Rectal smooth muscle tissue (tissue), 1 donor: ENCODE data around the gene CARD6.

Experiments used
- H3K27ac ChIP-seq: one replicate; pipeline ENCODE4 v1.7.0; 2013; ENCODE audit warnings: low read depth, low read length, inconsistent platforms
- H3K27me3 ChIP-seq: one replicate; pipeline ENCODE4 v1.7.0; 2013; ENCODE audit warnings: low read length; ENCODE audit not compliant: control insufficient read depth, insufficient read depth
- H3K36me3 ChIP-seq: one replicate; pipeline ENCODE4 v1.7.0; 2013; ENCODE audit warnings: low read length; ENCODE audit not compliant: control insufficient read depth, insufficient read depth
- H3K4me1 ChIP-seq: one replicate; pipeline ENCODE4 v1.7.0; 2013; ENCODE audit warnings: low read length; ENCODE audit not compliant: control insufficient read depth, insufficient read depth
- H3K4me3 ChIP-seq: one replicate; pipeline ENCODE4 v1.7.0; 2013; ENCODE audit warnings: low read length
- H3K9ac ChIP-seq: one replicate; pipeline ENCODE4 v1.7.0; 2013; ENCODE audit warnings: low read length

Gene CARD6

DNA sequence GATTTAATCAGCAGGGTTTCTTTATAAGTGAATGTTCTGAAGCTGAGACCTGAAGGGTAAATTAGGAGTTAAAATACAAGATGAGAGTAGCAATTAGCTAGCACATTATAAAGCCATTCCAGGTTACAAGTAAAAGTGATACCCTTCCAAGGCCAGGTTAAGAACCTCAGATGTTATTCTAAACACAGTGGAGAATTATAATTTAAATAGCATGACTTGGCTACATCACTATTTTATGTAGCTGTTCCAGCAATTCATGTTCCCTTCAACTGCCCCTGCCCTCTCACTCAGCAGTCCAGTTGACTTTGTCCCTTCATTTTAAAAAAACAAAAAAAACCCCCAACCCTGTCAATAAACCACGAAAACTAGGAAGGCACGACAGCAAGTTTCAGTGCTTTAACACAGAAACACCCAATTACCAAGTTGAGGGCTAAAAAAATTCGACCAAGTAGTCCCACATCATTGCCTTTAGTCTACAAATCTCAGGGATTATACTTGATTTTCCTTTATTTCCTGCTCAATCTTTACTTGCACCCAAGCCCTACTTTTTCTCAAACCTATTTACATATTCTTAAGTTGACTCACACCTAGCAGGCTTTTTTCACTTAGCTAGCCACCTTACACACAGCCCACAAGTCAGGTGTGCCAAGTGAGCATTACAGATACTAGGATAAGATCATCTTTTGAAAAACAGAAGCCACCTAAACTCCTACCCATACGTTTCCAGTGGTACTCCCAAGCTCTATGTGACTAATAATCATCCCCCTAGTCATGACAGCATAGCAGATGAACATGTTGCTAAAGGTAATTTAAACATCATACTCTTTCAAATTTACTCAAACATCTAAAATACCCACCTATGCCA lies 9.6 kb upstream of the CARD6 start:
- Histone ChIP-seq H3K4me1 (peaks cover 6% of the 10 kb centered on the region), H3K4me3 (no peak overlapping the region), H3K36me3 (peaks cover 36% of the 10 kb centered on the region), H3K27ac (no peak overlapping the region), H3K9ac (no peak overlapping the region), H3K27me3 (no peaks in the 10 kb centered on the region)

DNA sequence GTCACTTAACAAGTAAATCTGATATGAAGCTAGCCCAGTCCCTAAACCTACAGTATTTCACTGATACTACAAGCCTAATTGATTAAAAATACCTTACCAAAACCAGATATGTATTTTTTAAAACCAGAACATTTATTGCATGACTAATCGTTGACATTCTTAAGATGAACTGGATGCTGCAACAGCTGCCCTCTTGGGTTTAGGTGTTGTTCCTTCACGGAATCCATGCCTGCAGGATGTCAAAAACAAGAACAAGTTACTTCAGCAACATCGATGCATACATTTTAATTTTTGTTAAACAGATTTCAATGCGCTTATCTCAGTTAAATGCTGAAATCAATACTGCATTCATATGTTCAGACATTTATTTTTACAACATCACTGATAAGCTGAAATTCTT lies 8.8 kb upstream of the CARD6 start:
- H3K9ac ChIP-seq = no peak overlapping the region
- H3K27me3 ChIP-seq = no peaks in the 10 kb centered on the region
- peaks cover 30% of the 10 kb centered on the region for H3K36me3 ChIP-seq
- H3K4me3 ChIP-seq = no peak overlapping the region
- no peak overlapping the region for H3K27ac ChIP-seq
- H3K4me1 ChIP-seq = peaks cover 6% of the 10 kb centered on the region

DNA sequence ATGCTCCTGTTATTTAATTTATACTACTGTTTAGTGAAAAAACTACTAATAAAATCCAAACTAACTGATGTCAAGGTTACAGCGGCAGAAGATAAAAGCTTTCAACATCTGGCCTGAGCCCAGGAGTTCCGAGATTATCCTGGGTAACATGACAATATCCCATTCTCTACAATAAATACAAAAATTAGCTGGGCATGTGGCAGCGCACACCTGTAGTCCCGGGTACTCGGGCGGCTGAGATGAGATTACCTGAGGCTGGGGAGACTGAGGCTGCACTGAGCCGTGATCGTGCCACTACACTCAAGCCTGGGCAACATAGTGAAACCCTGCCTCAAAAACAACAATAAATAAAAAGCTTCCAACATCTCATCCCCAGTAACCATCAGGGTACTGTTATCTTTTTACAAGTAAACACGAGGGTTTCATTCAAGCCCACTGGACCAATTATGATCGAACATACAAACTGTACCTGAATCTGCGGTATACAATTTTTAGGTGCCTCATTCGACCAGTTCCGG lies 7.4 kb upstream of the CARD6 start:
- H3K27ac ChIP-seq = peak overlapping the region; percentile 97
- peaks cover 6% of the 10 kb centered on the region for H3K4me1 ChIP-seq
- peak overlapping the region; percentile 95 for H3K9ac ChIP-seq
- H3K27me3 ChIP-seq = no peaks in the 10 kb centered on the region
- H3K4me3 ChIP-seq = peak overlapping the region; percentile 74
- H3K36me3 ChIP-seq = peaks cover 24% of the 10 kb centered on the region

DNA sequence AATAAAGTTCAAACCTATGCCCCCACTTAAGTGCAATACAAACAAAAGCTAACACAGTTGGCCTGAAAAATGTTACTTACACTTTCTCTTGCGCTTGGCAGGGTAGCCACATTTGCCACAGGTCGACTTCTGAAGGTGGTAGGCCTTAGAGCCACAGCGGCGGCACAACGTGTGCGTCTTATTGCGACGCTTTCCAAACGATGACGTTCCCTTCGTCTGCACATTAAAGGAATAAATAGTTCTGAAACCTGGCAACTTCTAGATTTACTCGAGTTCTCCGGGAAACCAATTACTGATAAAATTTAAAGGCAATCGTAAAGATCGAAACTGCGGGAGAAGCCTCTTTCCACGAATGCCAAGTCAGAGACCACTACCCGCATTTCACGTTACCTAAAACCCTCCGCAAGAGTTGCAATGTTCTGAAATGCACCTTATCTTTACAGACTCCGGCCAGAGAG lies 6.7 kb upstream of the CARD6 start:
- Histone ChIP-seq H3K9ac (peak overlapping the region; percentile 95), H3K4me1 (peaks cover 6% of the 10 kb centered on the region), H3K27me3 (no peaks in the 10 kb centered on the region), H3K36me3 (peaks cover 18% of the 10 kb centered on the region), H3K27ac (peak overlapping the region; percentile 97), H3K4me3 (peak overlapping the region; percentile 74)

DNA sequence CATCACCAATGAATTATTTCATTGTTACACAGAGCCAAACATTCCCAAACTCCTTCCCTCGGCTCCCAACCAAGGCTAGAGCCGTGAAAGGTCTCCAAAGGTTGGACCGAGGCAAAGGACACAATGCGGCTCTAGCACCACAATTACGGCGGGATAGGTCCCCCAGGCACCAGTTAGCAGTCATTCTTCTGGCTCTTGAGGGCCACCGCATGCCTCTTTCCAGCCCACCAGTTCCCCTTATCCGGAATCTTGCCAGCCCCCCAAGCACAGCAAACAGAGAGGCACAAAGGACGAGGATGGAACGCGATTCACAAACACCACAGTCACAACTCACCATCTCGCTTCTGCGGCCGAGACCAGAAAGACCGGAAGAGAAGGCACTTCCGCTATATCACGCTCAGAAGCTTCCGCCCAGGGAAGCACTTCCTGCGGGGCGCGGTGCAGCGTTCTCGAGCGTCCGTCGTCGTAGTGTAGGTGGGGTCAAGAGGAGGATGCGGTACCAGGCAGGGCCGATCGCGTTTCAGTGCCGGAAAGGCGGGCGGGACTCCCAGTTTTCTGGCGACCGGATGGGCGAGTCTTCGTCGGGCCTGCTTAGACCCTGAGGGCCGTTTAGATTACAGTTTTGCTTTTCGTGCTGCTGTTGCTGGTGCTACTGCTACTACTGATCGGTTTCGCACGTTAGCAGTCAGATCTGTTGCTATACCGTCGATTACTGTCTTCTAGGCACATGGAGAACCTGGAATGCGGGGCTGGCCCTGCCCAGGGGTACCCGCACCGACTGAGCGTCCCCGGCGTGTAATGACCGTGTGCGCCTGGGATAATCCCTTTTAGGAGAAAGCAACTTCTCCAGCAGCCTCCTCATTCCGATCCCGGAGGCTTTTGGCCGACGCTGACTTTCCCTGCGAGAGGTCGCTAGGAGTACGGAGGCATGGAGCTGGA lies 6.0 kb upstream of the CARD6 start, which contains the start of gene RPL37:
Gene RPL37, minus strand, starts transcription at position 374 of the 939 bp plus-strand sequence. Its CDS starts 37 bp downstream, at position 337.
- H3K4me1 ChIP-seq = peaks cover 6% of the 10 kb centered on the region
- H3K9ac ChIP-seq = peak within 1 kb of the TSS; percentile 95
- H3K27ac ChIP-seq = peak within 1 kb of the TSS; percentile 97
- no peaks in the 10 kb centered on the region for H3K27me3 ChIP-seq
- H3K4me3 ChIP-seq = peak within 1 kb of the TSS; percentile 74
- H3K36me3 ChIP-seq = peaks cover 14% of the 10 kb centered on the region

DNA sequence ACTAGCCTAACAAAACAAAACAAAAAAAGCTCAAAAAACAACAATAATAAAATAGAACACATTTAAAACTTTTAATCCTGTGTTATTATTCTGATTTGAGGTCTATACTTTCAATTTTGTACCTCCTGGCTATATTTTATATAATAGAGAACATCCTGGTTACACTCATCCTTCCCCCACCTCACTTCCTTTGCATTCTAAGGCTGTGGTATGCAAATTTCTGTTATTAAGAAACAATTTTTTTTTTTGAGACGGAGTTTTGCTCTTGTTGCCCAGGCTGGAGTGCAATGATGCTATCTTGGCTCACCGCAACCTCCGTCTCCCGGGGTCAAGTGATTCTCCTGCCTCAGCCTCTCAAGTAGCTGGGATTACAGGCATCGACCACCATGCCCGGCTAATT lies 3.1 kb upstream of the CARD6 start:
- H3K36me3 ChIP-seq = no peaks in the 10 kb centered on the region
- no peak overlapping the region for H3K9ac ChIP-seq
- H3K4me1 ChIP-seq = peaks cover 6% of the 10 kb centered on the region
- no peak overlapping the region for H3K4me3 ChIP-seq
- no peak overlapping the region for H3K27ac ChIP-seq
- H3K27me3 ChIP-seq = no peaks in the 10 kb centered on the region

DNA sequence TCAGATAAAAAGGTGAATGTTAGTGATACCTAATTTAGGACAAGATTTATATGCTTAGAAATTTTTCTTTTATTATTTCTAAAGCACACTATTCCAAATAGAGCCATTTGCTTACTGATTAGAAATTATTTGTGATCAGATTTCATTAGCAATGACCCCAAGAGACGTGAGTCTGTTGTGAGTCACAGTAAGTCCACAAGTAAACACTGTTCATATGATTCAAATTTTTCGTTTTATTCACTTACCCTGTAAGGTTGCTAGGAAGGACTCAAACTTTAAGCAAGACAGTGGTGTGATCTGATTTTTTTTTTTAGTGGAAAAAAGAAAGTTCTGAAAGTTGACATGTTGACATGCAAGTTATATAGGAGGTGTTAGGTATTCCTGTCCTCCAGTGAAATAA lies 1.2 kb downstream of the CARD6 start:
- H3K4me3 ChIP-seq = no peak overlapping the region
- H3K27me3 ChIP-seq = no peaks in the 10 kb centered on the region
- H3K4me1 ChIP-seq = no peaks in the 10 kb centered on the region
- no peak overlapping the region for H3K27ac ChIP-seq
- H3K9ac ChIP-seq = no peak overlapping the region
- H3K36me3 ChIP-seq = no peaks in the 10 kb centered on the region

DNA sequence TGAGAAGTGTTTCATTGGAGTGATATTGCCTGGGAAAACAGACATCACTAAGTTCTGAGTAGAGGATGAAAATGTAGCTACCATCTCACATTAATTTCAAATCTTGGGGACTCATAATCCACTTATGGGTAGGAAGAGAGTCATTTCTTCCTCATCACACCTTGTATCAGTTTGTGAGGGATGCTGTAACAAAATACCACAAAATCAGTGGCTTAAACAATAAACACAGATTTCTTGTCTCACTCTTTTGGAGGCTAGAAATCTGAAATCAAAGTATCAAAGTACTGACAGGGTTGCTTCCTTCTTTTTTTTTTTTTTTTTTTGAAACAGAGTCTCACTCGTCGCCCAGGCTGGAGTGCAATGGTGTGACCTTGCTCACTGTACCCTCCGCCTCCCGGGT lies 3.4 kb downstream of the CARD6 start:
- Histone ChIP-seq H3K4me1 (no peaks in the 10 kb centered on the region), H3K4me3 (no peak overlapping the region), H3K27me3 (no peaks in the 10 kb centered on the region), H3K9ac (no peak overlapping the region), H3K36me3 (no peaks in the 10 kb centered on the region), H3K27ac (no peak overlapping the region)

DNA sequence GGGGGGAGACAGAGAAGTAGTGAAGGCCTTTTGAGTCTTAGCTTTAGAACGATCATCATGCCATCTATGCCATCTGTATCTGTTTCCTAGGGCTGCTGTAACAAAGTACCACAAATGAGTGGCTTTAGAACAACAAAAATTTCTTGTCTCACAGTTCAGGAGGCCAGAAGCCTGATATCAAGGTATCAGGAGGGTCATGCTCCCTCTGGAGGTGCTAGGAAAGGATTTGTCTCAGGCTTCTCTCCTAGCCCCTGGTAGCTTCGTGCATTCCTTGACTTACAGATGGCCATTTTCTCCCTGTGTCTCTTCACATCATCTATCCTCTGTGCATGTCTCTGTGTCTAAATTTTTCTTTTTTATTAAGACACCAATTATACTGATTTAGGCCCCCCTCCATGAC lies 5.2 kb downstream of the CARD6 start:
- H3K27me3 ChIP-seq = no peaks in the 10 kb centered on the region
- H3K36me3 ChIP-seq = no peaks in the 10 kb centered on the region

DNA sequence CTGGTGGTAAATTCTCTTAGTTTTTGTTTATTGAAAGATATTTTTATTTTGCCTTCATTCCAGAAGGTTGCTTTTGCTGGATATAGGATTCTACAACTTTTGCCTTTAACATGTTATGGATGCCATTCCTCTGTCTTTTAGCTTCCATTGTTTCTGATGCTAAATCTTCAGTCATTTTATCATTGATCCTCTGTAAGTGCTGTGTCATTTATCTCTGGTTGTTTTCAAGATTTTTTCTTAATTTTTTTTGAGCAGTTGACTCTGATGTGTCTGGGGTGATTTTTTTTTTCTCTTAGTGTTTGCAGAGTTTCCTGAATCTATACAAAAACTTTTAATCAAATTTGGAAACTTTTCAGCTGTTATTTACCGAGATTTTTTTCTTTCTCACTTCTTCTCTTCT lies 6.4 kb downstream of the CARD6 start:
- H3K4me3 ChIP-seq = no peak overlapping the region
- no peak overlapping the region for H3K9ac ChIP-seq
- no peaks in the 10 kb centered on the region for H3K4me1 ChIP-seq
- H3K27me3 ChIP-seq = no peaks in the 10 kb centered on the region
- peaks cover 2% of the 10 kb centered on the region for H3K36me3 ChIP-seq
- no peak overlapping the region for H3K27ac ChIP-seq

More for the DNA sequence above, 5.2 kb downstream of the CARD6 start:
- Histone ChIP-seq H3K9ac (no peak overlapping the region), H3K4me1 (no peaks in the 10 kb centered on the region), H3K4me3 (no peak overlapping the region), H3K27ac (no peak overlapping the region)

DNA sequence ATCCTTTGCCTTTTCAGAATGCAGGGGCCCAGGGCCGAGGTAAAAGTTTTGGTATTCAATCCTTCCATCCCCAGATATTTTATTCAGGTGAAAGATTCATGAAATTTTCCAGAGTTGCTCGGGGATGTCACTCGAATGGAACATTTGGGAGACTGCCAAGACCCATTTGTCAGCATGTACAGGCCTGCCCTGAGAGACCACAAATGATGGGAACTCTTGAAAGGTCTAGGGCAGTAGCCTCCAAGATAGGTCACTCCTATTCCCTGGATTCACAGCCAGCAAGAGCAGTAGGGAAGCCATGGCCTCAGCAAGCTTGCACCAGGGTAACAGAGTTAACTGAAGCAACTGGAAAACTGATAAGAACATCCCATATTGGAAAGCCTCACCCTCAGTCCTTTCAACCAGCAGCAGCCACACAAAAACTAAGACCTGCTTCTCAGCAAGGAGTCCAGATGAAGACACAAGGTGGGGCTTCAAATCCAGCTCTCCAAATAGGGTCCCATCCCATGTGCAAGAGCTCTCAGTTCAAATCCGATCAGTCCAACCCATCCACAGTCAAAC lies 12.5 kb downstream of the CARD6 start:
- no peak overlapping the region for H3K9ac ChIP-seq
- peaks cover 2% of the 10 kb centered on the region for H3K36me3 ChIP-seq
- no peak overlapping the region for H3K27ac ChIP-seq
- no peaks in the 10 kb centered on the region for H3K27me3 ChIP-seq
- H3K4me3 ChIP-seq = no peak overlapping the region
- H3K4me1 ChIP-seq = no peaks in the 10 kb centered on the region

DNA sequence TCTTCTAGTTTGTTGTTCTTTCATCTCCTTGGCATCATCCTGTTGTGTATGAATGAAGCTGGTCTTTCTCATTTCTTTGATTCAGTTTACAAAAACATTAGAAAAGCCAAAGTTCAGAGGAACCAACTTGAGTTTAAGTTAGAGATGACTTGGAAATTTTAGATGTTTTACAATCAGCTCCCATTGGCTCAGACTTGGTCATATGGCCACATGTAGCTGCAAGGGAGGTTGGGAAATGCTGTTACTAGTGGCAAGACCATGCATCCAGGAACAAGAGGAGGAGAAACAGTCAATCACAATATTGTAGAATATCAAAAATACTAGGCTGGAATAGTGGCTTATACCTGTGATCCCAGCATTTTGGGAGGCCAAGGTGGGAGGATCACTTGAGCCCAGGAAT lies 19.5 kb downstream of the CARD6 start:
- Histone ChIP-seq H3K4me1 (no peaks in the 10 kb centered on the region), H3K27ac (no peak overlapping the region), H3K4me3 (no peak overlapping the region)

More for the DNA sequence above, 19.5 kb downstream of the CARD6 start:
- Histone ChIP-seq H3K27me3 (no peaks in the 10 kb centered on the region), H3K36me3 (no peaks in the 10 kb centered on the region), H3K9ac (no peak overlapping the region)
